ENCODE results near the gene REXO1. TPM values are rescaled to one million over a fixed set of nuclear protein-coding genes. Genes with fewer than 3 reads are reported as not detected.

The REXO1 gene
- total RNA-seq, 1 experiment from 2014 or later = 52.2 TPM

DNA sequence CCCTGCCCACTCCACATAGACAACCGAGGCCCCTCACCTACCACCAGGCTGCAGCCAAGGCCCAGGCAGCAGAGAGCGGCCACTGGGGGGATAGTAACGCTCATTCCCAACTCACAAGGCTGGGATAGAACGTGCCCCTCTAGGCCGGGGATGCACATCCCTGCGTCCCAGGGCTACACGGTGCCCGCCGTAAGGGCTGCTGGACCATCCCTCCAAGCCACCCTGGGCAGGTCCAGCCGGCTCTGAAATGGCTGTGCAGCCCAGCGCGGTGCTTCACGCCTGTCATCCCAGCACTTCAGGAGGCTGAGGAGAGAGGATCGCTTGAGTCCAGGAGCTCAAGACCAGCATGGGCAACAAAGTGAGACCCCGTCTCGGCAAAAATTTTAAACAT lies 3.2 kb downstream of the REXO1 start:
- TF ChIP-seq POLR2AphosphoS5 (IDR thresholded peaks at IDR 0.05; ENCODE audit: low read depth, low read length) (no peak), EZH2 (IDR thresholded peaks at IDR 0.05) (no peak), FOSL1 (IDR thresholded peaks at IDR 0.05; ENCODE audit: low read depth) (no peak), POLR2A (IDR thresholded peaks at IDR 0.05; ENCODE audit: borderline replicate concordance, extremely low read depth, insufficient read depth, insufficient read length) (no peak), SIN3A (IDR thresholded peaks at IDR 0.05; ENCODE audit: low read depth) (no peak), SRF (IDR thresholded peaks at IDR 0.05; ENCODE audit: low read depth) (no peak), SP1 (IDR thresholded peaks at IDR 0.05; ENCODE audit: low read depth) (no peak)
- TF ChIP-seq, protein P1, sequence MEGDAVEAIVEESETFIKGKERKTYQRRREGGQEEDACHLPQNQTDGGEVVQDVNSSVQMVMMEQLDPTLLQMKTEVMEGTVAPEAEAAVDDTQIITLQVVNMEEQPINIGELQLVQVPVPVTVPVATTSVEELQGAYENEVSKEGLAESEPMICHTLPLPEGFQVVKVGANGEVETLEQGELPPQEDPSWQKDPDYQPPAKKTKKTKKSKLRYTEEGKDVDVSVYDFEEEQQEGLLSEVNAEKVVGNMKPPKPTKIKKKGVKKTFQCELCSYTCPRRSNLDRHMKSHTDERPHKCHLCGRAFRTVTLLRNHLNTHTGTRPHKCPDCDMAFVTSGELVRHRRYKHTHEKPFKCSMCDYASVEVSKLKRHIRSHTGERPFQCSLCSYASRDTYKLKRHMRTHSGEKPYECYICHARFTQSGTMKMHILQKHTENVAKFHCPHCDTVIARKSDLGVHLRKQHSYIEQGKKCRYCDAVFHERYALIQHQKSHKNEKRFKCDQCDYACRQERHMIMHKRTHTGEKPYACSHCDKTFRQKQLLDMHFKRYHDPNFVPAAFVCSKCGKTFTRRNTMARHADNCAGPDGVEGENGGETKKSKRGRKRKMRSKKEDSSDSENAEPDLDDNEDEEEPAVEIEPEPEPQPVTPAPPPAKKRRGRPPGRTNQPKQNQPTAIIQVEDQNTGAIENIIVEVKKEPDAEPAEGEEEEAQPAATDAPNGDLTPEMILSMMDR (IDR thresholded peaks at IDR 0.05 in 2 of 3, conservative IDR thresholded peaks at IDR 0.05 in 1 of 3; ENCODE audit: borderline replicate concordance in 1 of 3, insufficient read depth in 1 of 3, low read depth in 2 of 3, low read length in 2 of 3) = no peak
- Histone ChIP-seq H3K4me3 (replicated peaks in 1 of 2; ENCODE audit: low read depth in 1 of 2, low read length in 2 of 2) (no peak overlapping the region), H4K20me1 (ENCODE audit: insufficient read depth) (peaks cover 15% of the 10 kb centered on the region; the same call in 1 of the 2 replicates), H3K27ac (ENCODE audit: low read depth, low read length) (no peak overlapping the region; the same call in 1 of the 2 replicates), H2AFZ (ENCODE audit: low read depth, low read length, poor library complexity, severe bottlenecking) (no peak overlapping the region), H3K27me3 (ENCODE audit: insufficient read depth, low read length) (no peaks in the 10 kb centered on the region), H3K4me2 (ENCODE audit: low read length) (no peak overlapping the region), H3K9me3 (ENCODE audit: control insufficient read depth in 1 of 2, insufficient read depth in 1 of 2, low read depth in 1 of 2, low read length in 2 of 2) (no peaks in the 10 kb centered on the region), H3K4me1 (ENCODE audit: control insufficient read depth in 1 of 2, insufficient read depth in 2 of 2, low read length in 2 of 2) (peaks cover 20 to 29% of the 10 kb centered on the region in 2 experiments), H3K79me2 (ENCODE audit: insufficient read depth, low read length) (peaks cover 83% of the 10 kb centered on the region), H3K9me2 (ENCODE audit: insufficient read depth) (no peaks in the 10 kb centered on the region), H3K9ac (ENCODE audit: low read length) (no peak overlapping the region), H3K36me3 (ENCODE audit: control insufficient read depth in 1 of 2, insufficient read depth in 2 of 2, low read length in 2 of 2) (peaks cover 0 to 8% of the 10 kb centered on the region in 2 experiments; a peak in 1 of 4 replicates)
- RAD21 ChIA-PET (ENCODE audit: low non-redundant PET in 1 of 2, low total read pairs in 2 of 2, uncharacterized antibody in 2 of 2, unreplicated experiment in 2 of 2) = no interaction called here
- no peak for DNase-seq (ENCODE audit: low read depth, low spot score)
- POLR2A ChIA-PET = no interaction called here
- ATAC-seq = no peak
- CTCF ChIA-PET = no interaction called here
- intact Hi-C loops (cut with micrococcal nuclease) = no loop called here
- BruUV-seq (replicated peaks) = no TSS peak

DNA sequence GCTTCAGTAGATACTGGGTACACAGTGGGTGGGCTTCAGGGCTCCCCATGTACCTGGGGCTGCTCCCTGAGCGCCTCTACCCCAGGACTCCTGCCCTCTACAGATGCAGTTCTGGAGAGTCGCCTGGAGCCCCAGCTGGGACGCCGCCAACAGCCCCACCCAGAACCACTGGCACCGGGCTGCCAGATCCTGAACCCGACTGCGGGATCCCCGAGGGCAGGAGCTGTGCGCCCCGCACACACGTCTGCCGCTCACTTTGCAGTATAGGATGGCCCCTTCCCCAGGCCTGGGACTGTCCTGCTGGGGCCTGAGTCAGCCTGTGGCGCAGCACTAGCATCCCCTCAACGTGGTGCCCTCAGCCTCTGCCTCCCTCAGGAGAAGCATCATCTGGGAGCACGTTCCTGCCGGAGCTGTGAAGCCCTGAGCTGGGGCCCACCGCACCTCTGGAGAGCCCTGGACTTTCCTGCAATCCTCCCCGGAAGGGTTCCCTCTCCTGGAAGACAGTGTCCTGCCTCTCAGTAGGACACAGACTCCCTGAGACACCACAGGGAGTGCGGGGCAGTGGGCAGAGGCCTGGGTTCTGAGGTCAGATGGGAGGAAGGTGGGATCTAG lies 3.7 kb downstream of the REXO1 start:
- CTCF ChIA-PET = no interaction called here
- TF ChIP-seq CEBPB (IDR thresholded peaks at IDR 0.05; ENCODE audit: low read depth) (no peak), SIN3A (IDR thresholded peaks at IDR 0.05; ENCODE audit: low read depth) (no peak), ZNF274 (IDR thresholded peaks at IDR 0.05; ENCODE audit: low read depth, low read length) (no peak), EGR1 (IDR thresholded peaks at IDR 0.05; ENCODE audit: low read depth) (no peak), SRF (IDR thresholded peaks at IDR 0.05; ENCODE audit: low read depth) (no peak), FOSL1 (IDR thresholded peaks at IDR 0.05; ENCODE audit: low read depth) (no peak), RAD21 (IDR thresholded peaks at IDR 0.05; ENCODE audit: low read depth) (no peak), CBX3 (IDR thresholded peaks at IDR 0.05; ENCODE audit: low read depth) (no peak), YY1 (IDR thresholded peaks at IDR 0.05; ENCODE audit: extremely low read depth, insufficient replicate concordance, low read depth, low read length) (no peak)
- TF ChIP-seq, protein P2, sequence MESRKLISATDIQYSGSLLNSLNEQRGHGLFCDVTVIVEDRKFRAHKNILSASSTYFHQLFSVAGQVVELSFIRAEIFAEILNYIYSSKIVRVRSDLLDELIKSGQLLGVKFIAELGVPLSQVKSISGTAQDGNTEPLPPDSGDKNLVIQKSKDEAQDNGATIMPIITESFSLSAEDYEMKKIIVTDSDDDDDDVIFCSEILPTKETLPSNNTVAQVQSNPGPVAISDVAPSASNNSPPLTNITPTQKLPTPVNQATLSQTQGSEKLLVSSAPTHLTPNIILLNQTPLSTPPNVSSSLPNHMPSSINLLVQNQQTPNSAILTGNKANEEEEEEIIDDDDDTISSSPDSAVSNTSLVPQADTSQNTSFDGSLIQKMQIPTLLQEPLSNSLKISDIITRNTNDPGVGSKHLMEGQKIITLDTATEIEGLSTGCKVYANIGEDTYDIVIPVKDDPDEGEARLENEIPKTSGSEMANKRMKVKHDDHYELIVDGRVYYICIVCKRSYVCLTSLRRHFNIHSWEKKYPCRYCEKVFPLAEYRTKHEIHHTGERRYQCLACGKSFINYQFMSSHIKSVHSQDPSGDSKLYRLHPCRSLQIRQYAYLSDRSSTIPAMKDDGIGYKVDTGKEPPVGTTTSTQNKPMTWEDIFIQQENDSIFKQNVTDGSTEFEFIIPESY (IDR thresholded peaks at IDR 0.05; ENCODE audit: extremely low read depth, insufficient replicate concordance, low read length) = no peak
- TF ChIP-seq, protein P3, sequence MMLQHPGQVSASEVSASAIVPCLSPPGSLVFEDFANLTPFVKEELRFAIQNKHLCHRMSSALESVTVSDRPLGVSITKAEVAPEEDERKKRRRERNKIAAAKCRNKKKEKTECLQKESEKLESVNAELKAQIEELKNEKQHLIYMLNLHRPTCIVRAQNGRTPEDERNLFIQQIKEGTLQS (IDR thresholded peaks at IDR 0.05) = no peak
- TF ChIP-seq, protein P4, sequence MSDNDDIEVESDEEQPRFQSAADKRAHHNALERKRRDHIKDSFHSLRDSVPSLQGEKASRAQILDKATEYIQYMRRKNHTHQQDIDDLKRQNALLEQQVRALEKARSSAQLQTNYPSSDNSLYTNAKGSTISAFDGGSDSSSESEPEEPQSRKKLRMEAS (IDR thresholded peaks at IDR 0.05) = no peak

More for the DNA sequence above, 3.7 kb downstream of the REXO1 start:
- Histone ChIP-seq H4K20me1 (ENCODE audit: insufficient read depth) (peaks cover 15% of the 10 kb centered on the region; the same call in 1 of the 2 replicates), H3K9me2 (ENCODE audit: insufficient read depth) (no peaks in the 10 kb centered on the region), H3K4me3 (replicated peaks in 1 of 2; ENCODE audit: low read depth in 1 of 2, low read length in 2 of 2) (no peak overlapping the region), H3K79me2 (ENCODE audit: insufficient read depth, low read length) (peaks cover 86% of the 10 kb centered on the region), H3K27ac (ENCODE audit: low read depth, low read length) (no peak overlapping the region; the same call in 1 of the 2 replicates), H3K36me3 (ENCODE audit: control insufficient read depth in 1 of 2, insufficient read depth in 2 of 2, low read length in 2 of 2) (peaks cover 0 to 8% of the 10 kb centered on the region in 2 experiments; a peak in 1 of 4 replicates), H3K9me3 (ENCODE audit: control insufficient read depth in 1 of 2, insufficient read depth in 1 of 2, low read depth in 1 of 2, low read length in 2 of 2) (no peaks in the 10 kb centered on the region), H3K4me2 (ENCODE audit: low read length) (no peak overlapping the region), H3K27me3 (ENCODE audit: insufficient read depth, low read length) (no peaks in the 10 kb centered on the region), H2AFZ (ENCODE audit: low read depth, low read length, poor library complexity, severe bottlenecking) (no peak overlapping the region), H3K4me1 (ENCODE audit: control insufficient read depth in 1 of 2, insufficient read depth in 2 of 2, low read length in 2 of 2) (peaks cover 20 to 27% of the 10 kb centered on the region in 2 experiments), H3K9ac (ENCODE audit: low read length) (no peak overlapping the region)
- ChIA-PET POLR2A (no interaction called here), RAD21 (ENCODE audit: low non-redundant PET in 1 of 2, low total read pairs in 2 of 2, uncharacterized antibody in 2 of 2, unreplicated experiment in 2 of 2) (no interaction called here)
- intact Hi-C loops (cut with micrococcal nuclease) = no loop called here
- DNase-seq (ENCODE audit: low read depth, low spot score) (no peak), ATAC-seq (no peak)
- no TSS peak for BruUV-seq (replicated peaks)
